ENCODE data around the gene UCP1.

The UCP1 gene, protein sequence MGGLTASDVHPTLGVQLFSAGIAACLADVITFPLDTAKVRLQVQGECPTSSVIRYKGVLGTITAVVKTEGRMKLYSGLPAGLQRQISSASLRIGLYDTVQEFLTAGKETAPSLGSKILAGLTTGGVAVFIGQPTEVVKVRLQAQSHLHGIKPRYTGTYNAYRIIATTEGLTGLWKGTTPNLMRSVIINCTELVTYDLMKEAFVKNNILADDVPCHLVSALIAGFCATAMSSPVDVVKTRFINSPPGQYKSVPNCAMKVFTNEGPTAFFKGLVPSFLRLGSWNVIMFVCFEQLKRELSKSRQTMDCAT

DNA sequence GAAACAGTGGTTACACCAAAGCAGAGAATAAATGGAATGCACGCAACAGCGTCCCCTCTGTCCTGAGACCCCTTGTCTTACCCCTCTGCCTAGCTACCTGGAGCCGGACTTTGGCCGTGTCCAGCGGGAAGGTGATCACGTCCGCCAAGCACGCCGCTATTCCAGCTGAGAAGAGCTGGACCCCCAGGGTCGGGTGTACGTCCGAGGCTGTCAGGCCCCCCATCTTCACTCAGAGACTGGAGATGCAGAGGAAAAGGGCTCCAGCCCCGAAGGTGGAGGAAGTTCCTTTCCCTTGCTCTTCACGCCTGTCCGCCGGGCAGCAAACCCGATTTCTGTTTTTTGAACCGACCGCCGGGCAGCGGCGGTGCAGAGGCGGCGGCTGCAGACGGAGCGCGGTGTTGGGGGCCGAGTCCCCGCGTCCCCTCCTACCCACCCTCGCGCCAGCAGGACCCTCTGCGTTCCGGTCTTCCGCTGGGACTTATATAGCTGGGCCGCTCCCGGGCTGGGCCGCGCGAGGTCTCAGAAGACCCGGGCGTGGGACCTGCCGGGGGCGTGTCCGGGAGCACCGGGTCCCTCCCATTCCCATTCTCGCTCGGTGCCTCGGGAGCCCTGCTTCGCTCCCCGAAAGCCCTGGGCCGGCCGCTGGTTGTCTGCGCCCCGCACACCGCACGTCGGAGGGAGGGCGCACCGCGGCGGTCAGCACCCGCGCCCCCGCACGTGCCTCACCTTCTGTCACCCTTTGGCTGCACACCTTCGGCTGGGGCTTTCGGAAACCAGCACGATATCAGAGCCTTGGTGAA, at the start of gene UCP1:
UCP1 (minus strand) TSS at position 455 of the 800 bp plus-strand sequence; CDS start at position 223, 232 bp downstream.
- DNase-seq (ENCODE audit: low spot score), result no peak

DNA sequence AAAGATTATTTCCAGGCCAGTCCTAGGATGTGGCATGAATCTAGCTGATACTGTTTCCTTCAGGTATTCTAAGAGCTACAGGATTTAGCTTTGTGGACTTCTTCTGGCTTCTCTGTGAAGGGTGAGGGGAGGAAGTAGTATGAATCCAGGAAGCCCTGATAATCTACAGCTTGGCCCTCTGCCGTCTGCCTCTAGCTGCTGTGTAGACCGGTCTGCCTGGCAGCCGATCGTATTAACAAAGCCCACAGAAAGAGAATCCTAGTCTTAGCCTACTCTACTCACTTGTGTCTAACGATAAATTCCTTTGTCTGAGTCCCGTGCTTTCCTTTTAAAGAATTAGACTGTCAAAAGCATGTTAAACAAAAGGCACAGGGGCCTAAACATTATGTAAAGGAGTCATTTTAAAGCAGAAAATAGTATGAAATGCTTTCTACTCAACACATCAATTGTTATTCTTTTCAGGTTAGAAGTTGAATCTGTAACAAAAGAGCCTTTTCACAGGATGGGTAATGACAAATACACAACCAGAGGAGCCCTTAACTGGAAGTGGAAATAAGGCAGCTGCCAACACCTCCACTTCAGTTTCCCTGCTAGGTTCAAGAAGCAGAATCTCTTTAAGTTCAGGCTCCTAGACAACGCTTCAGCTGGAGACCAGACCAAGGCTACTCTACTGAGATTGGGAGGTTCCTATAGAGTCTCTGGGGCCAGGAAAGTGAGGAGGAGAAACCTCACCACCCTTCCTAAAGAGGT, 48.9 kb upstream of the UCP1 start:
- DNase-seq (ENCODE audit: low spot score), result no peak

DNA sequence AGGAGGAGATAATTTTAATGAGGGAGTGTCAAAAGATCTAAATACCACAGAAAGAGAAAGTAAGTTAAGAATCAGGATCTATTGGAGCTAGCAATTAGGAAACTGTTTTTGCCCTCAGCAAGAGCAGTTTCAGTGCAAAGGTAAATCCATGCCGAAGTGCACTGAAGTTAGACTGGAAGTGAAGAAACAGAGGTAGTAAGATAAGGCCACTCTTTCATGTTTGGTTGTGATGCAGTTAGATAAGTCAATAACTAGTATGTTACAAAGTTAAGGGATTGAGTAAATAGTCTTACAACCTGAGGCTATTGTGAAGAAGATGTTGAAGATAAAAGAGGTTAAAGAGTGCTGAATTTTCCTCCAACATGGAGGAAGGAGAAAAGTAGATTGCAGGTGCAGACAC, 46.7 kb upstream of the UCP1 start:
- no peak for DNase-seq (ENCODE audit: low spot score)

GRCh38 chr4:140612357-140612756, 43.6 kb upstream of the UCP1 start:
- DNase-seq (ENCODE audit: low spot score), result no peak

DNA sequence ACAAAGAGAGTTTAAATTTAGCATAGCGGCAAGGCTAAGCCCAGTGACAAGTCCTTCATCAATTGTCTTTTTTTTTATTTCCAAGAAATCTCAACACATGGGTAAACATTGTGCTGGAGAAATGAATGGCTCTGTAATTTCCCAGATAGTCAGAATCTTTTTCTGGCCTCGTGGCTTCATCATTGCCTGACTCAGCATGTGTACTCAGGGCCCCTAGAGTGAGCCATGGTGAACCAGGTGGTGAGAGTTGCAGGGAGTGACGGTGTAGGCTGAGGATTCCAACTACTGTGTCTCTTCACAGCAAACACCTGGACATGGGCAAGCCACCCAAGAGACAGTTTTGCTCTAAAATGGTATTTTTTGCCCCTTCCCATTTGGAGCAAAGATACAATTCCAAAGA, 43.1 kb upstream of the UCP1 start:
- DNase-seq (ENCODE audit: low spot score), result no peak

GRCh38 chr4:140609548-140610425, 41.0 kb upstream of the UCP1 start:
- peak; percentile 80 for DNase-seq (ENCODE audit: low spot score)

- DNase-seq (ENCODE audit: low spot score), result no peak
Measured at GRCh38 chr4:140607852-140608251, 39.1 kb upstream of the UCP1 start.

GRCh38 chr4:140604544-140604943, 35.8 kb upstream of the UCP1 start:
- no peak for DNase-seq (ENCODE audit: low spot score)

GRCh38 chr4:140603286-140603685, 34.5 kb upstream of the UCP1 start:
- no peak for DNase-seq (ENCODE audit: low spot score)

- no peak for DNase-seq (ENCODE audit: low spot score)
Measured at GRCh38 chr4:140602714-140603113, 34.0 kb upstream of the UCP1 start.

GRCh38 chr4:140600408-140600807, 31.6 kb upstream of the UCP1 start:
- DNase-seq (ENCODE audit: low spot score), result no peak

DNA sequence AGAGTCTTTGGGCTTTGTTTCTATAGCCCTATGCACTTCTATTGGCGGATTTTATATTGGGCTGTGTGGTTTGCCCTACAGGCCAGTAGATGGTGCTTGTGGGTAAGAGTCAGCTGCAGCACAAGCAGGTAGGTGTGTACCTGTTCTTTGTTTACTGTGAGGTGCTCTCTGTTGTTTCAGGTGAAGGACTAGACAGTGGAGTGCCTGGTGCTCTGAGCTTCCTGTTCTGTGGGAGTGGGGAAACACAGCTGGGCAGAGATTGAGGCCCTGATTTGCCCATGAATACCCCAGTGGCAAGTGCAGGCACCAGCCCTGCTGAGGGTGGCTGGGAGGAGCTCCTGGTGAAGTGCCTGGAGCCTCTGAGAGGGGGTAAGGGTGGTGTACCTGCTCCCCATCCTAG, 26.3 kb upstream of the UCP1 start:
- DNase-seq (ENCODE audit: low spot score), result peak; percentile 53

- no peak for DNase-seq (ENCODE audit: low spot score)
Measured at GRCh38 chr4:140584439-140584838, 15.7 kb upstream of the UCP1 start.

DNA sequence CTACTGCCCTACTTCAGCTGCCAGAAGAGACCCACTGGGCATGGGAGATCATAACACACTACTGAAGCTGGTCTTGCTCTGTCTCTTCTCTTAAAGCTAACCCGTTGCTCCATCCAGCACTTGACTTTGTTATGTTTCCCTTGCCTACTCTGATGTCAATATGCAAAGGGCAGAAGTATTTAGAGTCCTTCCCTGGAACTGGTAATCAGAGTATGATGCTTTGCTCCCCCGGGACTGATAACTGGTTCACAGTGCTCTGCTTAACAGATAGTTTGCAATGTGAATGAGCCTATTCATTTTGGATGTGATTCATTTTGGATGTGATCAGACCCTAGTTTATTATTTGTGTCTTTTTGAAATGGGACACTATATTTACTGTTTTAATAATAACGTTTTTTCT, 12.3 kb upstream of the UCP1 start:
- no peak for DNase-seq (ENCODE audit: low spot score)

DNA sequence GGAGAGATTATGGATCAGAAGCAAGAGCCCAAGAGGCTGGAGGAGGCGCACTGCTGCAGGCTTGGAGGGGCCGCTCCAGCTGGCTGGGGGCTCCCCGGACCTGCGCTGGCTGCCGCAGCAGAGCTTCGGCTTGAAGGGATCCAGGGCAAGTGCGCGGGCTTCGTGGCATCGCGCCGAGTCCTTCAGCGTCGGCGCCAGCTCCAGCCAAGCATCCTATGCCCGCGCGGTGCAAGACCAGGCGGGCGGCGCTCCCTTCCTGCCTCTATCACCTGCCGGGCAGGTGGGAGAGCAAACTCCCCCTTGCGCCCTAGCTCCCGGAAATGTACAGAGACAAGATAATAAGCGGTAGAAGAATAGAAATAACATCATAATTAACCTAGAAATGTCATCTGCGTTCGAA, 10.5 kb upstream of the UCP1 start:
- no peak for DNase-seq (ENCODE audit: low spot score)

DNA sequence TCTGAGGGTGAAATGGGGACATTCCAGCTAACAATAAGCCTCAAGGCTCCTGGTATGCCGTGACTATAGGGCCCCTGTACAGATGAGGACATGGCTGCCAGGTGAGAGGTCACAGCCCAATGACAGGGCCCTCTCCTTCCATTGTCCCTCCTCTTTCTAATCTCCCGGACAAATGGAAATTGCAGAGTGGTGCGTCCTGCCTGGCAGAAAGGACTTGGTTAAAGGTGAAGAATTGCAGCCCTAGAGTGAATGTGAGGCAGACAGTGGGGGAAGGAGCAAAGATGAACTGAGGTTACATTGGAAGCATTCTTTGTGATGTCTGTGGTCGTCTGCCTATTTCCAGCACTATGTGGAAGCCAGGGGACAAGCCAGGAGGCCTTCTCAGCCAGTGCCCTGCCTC, 6.7 kb upstream of the UCP1 start:
- DNase-seq (ENCODE audit: low spot score), result no peak

- DNase-seq (ENCODE audit: low spot score), result no peak
Measured at GRCh38 chr4:140571620-140572019, 2.9 kb upstream of the UCP1 start.

- no peak for DNase-seq (ENCODE audit: low spot score)
Measured at GRCh38 chr4:140569307-140569638, 512 bp upstream of the UCP1 start.

GRCh38 chr4:140559696-140560095, 9.1 kb downstream of the UCP1 start:
- DNase-seq (ENCODE audit: low spot score), result no peak

DNA sequence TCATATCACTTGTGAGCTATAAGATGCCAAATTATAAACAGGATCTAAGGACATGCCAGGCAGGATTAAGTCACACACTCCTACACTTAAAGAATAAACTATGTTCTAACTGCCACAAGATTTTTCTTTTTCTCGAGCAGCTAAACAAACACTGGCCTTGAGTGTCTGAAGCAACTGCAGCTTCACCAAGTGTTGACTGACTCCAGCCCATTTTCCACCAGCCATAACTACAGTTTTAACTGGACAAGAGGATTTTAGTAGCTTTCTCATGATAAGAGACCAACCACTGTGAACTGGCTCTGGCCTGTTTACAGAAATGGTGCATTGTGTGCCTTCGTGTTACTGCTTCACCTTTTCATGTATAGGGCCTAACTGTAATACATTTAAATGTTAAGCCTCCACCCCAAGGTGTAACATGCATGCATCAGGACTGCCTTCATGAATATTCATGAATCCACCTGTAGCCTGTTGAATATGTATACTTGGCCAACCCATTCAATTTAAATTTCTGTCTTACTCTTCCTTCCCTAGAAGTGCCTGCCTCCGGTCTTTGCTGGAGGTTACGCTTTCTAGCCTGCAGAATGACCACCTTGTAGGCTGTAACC, 10.8 kb downstream of the UCP1 start:
- DNase-seq (ENCODE audit: low spot score), result no peak

- DNase-seq (ENCODE audit: low spot score), result peak; percentile 64
Measured at GRCh38 chr4:140556372-140557085, 12.2 kb downstream of the UCP1 start.
